HepG2 (cell line): ENCODE results near the gene FAM222B. TPM values are rescaled to one million over a fixed set of nuclear protein-coding genes. Genes with fewer than 3 reads are reported as not detected.
A peak's percentile ranks its signal among the peaks of the same experiment; 100 is the strongest.

Experiments used
- CTCF ChIP-seq: sonication (generic); formaldehyde crosslinking; IDR thresholded peaks from 2 replicates; pipeline ENCODE4 v1.5.0; 2020; ENCODE audit warnings: mild to moderate bottlenecking, missing genetic modification reagents, moderate library complexity
- FOXJ3 ChIP-seq: sonication (generic); formaldehyde crosslinking; IDR thresholded peaks from 2 replicates; pipeline ENCODE4 v1.4.0; 2020; ENCODE audit warnings: missing genetic modification reagents, mild to moderate bottlenecking, borderline replicate concordance
- FOXP1 ChIP-seq, 2 experiments: fragments of 450-650 bp in 1 of 2; IDR thresholded peaks; 2 replicates each; pipeline ENCODE4 v1.6.1; 2017 to 2018; ENCODE audit warnings: antibody characterized with exemption in 1 of 2
- HMGXB3 ChIP-seq: sonication (generic); formaldehyde crosslinking; IDR thresholded peaks from 2 replicates; pipeline ENCODE4 v1.4.0; 2020; ENCODE audit warnings: missing genetic modification reagents, borderline replicate concordance
- MYC ChIP-seq: sonication (generic); formaldehyde crosslinking; IDR thresholded peaks from 2 replicates; pipeline ENCODE4 v1.9.0; 2021; ENCODE audit warnings: missing genetic modification reagents, borderline replicate concordance
- MZF1 ChIP-seq: sonication (generic); formaldehyde crosslinking; IDR thresholded peaks from 2 replicates; pipeline ENCODE4 v1.8.1; 2023; ENCODE audit warnings: mild to moderate bottlenecking, missing genetic modification reagents, borderline replicate concordance
- NCOA2 ChIP-seq: sonication (generic); formaldehyde crosslinking; IDR thresholded peaks from 2 replicates; pipeline ENCODE4 v1.8.0; 2022; ENCODE audit warnings: inconsistent platforms
- NR2C2 ChIP-seq: sonication (generic); formaldehyde crosslinking; IDR thresholded peaks from 2 replicates; pipeline ENCODE4 v1.4.0; 2020; ENCODE audit warnings: missing genetic modification reagents, mild to moderate bottlenecking, moderate library complexity, borderline replicate concordance
- NR2F6 ChIP-seq, 2 experiments: IDR thresholded peaks; 2 replicates each; pipeline ENCODE4 v1.6.1; 2016; ENCODE audit warnings: antibody characterized with exemption in 1 of 2, mild to moderate bottlenecking in 1 of 2
- SKI ChIP-seq: fragments of 450-650 bp; IDR thresholded peaks from one replicate; pipeline ENCODE4 v1.6.1; 2018; ENCODE audit warnings: mild to moderate bottlenecking; ENCODE audit not compliant: partially characterized antibody
- SNAPC5 ChIP-seq: sonication (generic); formaldehyde crosslinking; IDR thresholded peaks from 2 replicates; pipeline ENCODE4 v1.8.1; 2023; ENCODE audit warnings: mild to moderate bottlenecking, missing genetic modification reagents, borderline replicate concordance
- THAP11 ChIP-seq: IDR thresholded peaks from 2 replicates; pipeline ENCODE4 v1.6.1; 2016; ENCODE audit warnings: missing biosample characterization, missing genetic modification reagents
- ZBTB43 ChIP-seq: sonication (generic); formaldehyde crosslinking; conservative IDR thresholded peaks from 2 replicates; pipeline ENCODE4 v1.4.0; 2020; ENCODE audit warnings: missing genetic modification reagents
- ZNF382 ChIP-seq: sonication (generic); formaldehyde crosslinking; IDR thresholded peaks from 2 replicates; pipeline ENCODE4 v1.5.0; 2020; ENCODE audit warnings: missing genetic modification reagents, mild to moderate bottlenecking, borderline replicate concordance
- ZNF484 ChIP-seq: sonication (generic); formaldehyde crosslinking; IDR thresholded peaks from 2 replicates; pipeline ENCODE4 v1.5.1; 2020; ENCODE audit warnings: mild to moderate bottlenecking, low read depth, missing genetic modification reagents, borderline replicate concordance
- ZNF512 ChIP-seq: sonication (generic); formaldehyde crosslinking; IDR thresholded peaks from 2 replicates; pipeline ENCODE4 v1.4.0; 2020; ENCODE audit warnings: mild to moderate bottlenecking, missing genetic modification reagents
- ZNF563 ChIP-seq: sonication (generic); formaldehyde crosslinking; IDR thresholded peaks from 2 replicates; pipeline ENCODE4 v1.8.0; 2022; ENCODE audit warnings: mild to moderate bottlenecking, moderate library complexity, missing genetic modification reagents
- ZNF614 ChIP-seq: IDR thresholded peaks from 2 replicates; pipeline ENCODE4 v1.6.1; 2018; ENCODE audit warnings: missing biosample characterization, missing genetic modification reagents, inconsistent platforms, borderline replicate concordance
- ZNF749 ChIP-seq: sonication (generic); formaldehyde crosslinking; IDR thresholded peaks from 2 replicates; pipeline ENCODE4 v1.8.0; 2022; ENCODE audit warnings: mild to moderate bottlenecking, missing genetic modification reagents, moderate library complexity, borderline replicate concordance
- polyA plus RNA-seq, 8 experiments: library from polyadenylated mRNA; depleted of rRNA in 3 of 8; stranded (reverse) in 7 of 8; unstranded in 1 of 8; fragments of >200 nt; fragmentation: Illumina TruSeq in 4 of 8; extraction: Trizol in 4 of 8; gene quantifications; 2 replicates each; pipeline versions ENCODE4 v1.2.1 to v1.2.3, GENCODE V29; 2011 to 2016; ENCODE audit warnings: low read depth in 4 of 8, missing spikeins in 1 of 8, mixed read lengths in 1 of 8; ENCODE audit not compliant: insufficient read depth in 1 of 8
- total RNA-seq, 5 experiments: library from RNA; depleted of rRNA; stranded (reverse); fragments of >200 nt; fragmentation: Illumina TruSeq; extraction: Trizol; gene quantifications; 2 replicates each; pipeline ENCODE4 v1.2.3, GENCODE V29; 2016; ENCODE audit warnings: low read depth in 1 of 5

The FAM222B gene
- total and polyA plus RNA-seq, 2 of the 13 experiments (the other 11 are each of a cell fraction or from before 2014, with no cell fraction given) = 3.5 to 7.3 TPM

- TF ChIP-seq HMGXB3 (CRISPR knock-in tag) (no peak), FOXJ3 (no peak), SKI (no peak), SNAPC5 (CRISPR knock-in tag) (no peak), NR2F6 (IDR thresholded peaks at IDR 0.05) (no peak), NR2F6 (CRISPR knock-in tag; IDR thresholded peaks at IDR 0.05) (peak; percentile 50), NR2C2 (peak; percentile 40), ZNF512 (no peak), MZF1 (CRISPR knock-in tag) (0 out of 2 replicates have a peak, but pooled peaks have one; percentile 78), CTCF (no peak), ZBTB43 (CRISPR knock-in tag) (no peak; the same call in 1 of the 2 replicates), ZNF614 (CRISPR knock-in tag) (no peak), THAP11 (CRISPR knock-in tag) (peak; percentile 69), FOXP1 (IDR thresholded peaks at IDR 0.05) (no peak), FOXP1 (CRISPR knock-in tag; IDR thresholded peaks at IDR 0.05) (no peak), ZNF749 (CRISPR knock-in tag) (no peak), NCOA2 (no peak), ZNF563 (no peak), ZNF382 (CRISPR knock-in tag) (no peak), MYC (CRISPR knock-in tag) (peak; percentile 80), ZNF484 (no peak)
These were observed 114.0 kb downstream of the FAM222B start, which contains the start of gene NEK8 (continued) for GRCh38 chr17:28728364-28729200.
